ENCODE results near the gene RAB15.

DNA sequence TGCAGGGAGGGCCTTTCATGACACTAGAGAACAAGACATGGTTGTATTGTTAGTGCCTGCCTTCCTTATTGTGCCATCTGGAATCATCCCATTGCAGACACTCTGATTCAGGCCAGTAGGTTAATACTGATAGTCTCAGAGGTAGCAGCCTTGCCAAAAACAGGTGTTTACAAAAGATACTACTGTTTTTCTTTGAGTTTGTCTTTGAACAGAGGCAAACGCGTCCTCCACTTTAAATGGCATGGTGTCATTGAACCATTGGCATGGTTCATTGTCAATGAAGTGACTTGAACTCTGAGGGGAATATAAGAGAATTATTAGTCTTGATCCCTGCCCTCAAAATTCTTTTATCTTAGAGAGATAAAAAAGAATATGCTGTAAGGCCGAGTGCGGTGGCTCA lies 18.8 kb upstream of the RAB15 start:
- TF ChIP-seq, protein P1, sequence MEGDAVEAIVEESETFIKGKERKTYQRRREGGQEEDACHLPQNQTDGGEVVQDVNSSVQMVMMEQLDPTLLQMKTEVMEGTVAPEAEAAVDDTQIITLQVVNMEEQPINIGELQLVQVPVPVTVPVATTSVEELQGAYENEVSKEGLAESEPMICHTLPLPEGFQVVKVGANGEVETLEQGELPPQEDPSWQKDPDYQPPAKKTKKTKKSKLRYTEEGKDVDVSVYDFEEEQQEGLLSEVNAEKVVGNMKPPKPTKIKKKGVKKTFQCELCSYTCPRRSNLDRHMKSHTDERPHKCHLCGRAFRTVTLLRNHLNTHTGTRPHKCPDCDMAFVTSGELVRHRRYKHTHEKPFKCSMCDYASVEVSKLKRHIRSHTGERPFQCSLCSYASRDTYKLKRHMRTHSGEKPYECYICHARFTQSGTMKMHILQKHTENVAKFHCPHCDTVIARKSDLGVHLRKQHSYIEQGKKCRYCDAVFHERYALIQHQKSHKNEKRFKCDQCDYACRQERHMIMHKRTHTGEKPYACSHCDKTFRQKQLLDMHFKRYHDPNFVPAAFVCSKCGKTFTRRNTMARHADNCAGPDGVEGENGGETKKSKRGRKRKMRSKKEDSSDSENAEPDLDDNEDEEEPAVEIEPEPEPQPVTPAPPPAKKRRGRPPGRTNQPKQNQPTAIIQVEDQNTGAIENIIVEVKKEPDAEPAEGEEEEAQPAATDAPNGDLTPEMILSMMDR (IDR thresholded peaks at IDR 0.05): no peak
- no peak for TF ChIP-seq POLR2A (IDR thresholded peaks at IDR 0.05)
